Measurements from ENCODE around the gene TMPRSS3.

TMPRSS3 gene

GRCh38 chr21:42343963-42344510 lies 51.8 kb downstream of the TMPRSS3 start:
- Histone ChIP-seq H3K27ac (ENCODE audit: low read length, poor library complexity, severe bottlenecking) (no peak overlapping the region), H4K8ac (ENCODE audit: low read length) (no peak overlapping the region), H3K4me1 (ENCODE audit: control insufficient read depth, insufficient read depth, low read depth, low read length) (no peaks in the 10 kb centered on the region), H3K79me1 (replicated peaks; ENCODE audit: low read length, poor library complexity, severe bottlenecking) (no peaks in the 10 kb centered on the region), H3K9me3 (ENCODE audit: control insufficient read depth, low read length) (no peaks in the 10 kb centered on the region), H2BK120ac (ENCODE audit: low read depth, low read length) (no peak overlapping the region), H3K36me3 (ENCODE audit: control insufficient read depth in 1 of 2, insufficient read depth in 2 of 2, low read depth in 1 of 2, low read length in 2 of 2) (no peaks in the 10 kb centered on the region), H3K4me2 (ENCODE audit: low read length, poor library complexity, severe bottlenecking) (no peak overlapping the region), H3K9ac (ENCODE audit: low read length) (no peak overlapping the region), H3K23ac (ENCODE audit: low read length in 2 of 2) (no peak overlapping the region), H2BK12ac (ENCODE audit: low read length in 2 of 2) (no peak overlapping the region), H2BK15ac (ENCODE audit: low read depth, poor library complexity, severe bottlenecking) (no peak overlapping the region), H3K27me3 (ENCODE audit: control insufficient read depth in 1 of 2, insufficient read depth in 1 of 2, low read length in 2 of 2) (peaks cover 9 to 22% of the 10 kb centered on the region in 2 experiments), H4K91ac (ENCODE audit: low read length) (no peak overlapping the region), H3K4me3 (ENCODE audit: insufficient read depth in 1 of 2, low read depth in 1 of 2, low read length in 2 of 2) (no peak overlapping the region), H2AK5ac (ENCODE audit: low read length, severe bottlenecking) (no peak overlapping the region), H2AFZ (ENCODE audit: low read depth, low read length) (no peak overlapping the region), H2BK5ac (ENCODE audit: low read depth, low read length, poor library complexity, severe bottlenecking) (no peak overlapping the region), H3K18ac (ENCODE audit: low read depth in 1 of 2, low read length in 2 of 2) (no peak overlapping the region), H3K4ac (ENCODE audit: low read depth in 1 of 2, low read length in 2 of 2) (no peak overlapping the region), H3K14ac (ENCODE audit: low read length in 2 of 2) (no peak overlapping the region)
- 81% methylated on average over 11 of the region's 11 CpGs for WGBS
- no peak for DNase-seq

GRCh38 chr21:42343556-42343955 lies 52.3 kb downstream of the TMPRSS3 start:
- no peak overlapping the region for H3K18ac ChIP-seq (ENCODE audit: low read depth in 1 of 2, low read length in 2 of 2)
- no peak overlapping the region for H3K27ac ChIP-seq (ENCODE audit: low read length, poor library complexity, severe bottlenecking)
- no peak overlapping the region for H2AFZ ChIP-seq (ENCODE audit: low read depth, low read length)
- H2BK15ac ChIP-seq (ENCODE audit: low read depth, poor library complexity, severe bottlenecking) = no peak overlapping the region
- no peak overlapping the region for H3K4me2 ChIP-seq (ENCODE audit: low read length, poor library complexity, severe bottlenecking)
- H2BK5ac ChIP-seq (ENCODE audit: low read depth, low read length, poor library complexity, severe bottlenecking) = no peak overlapping the region
- H2BK12ac ChIP-seq (ENCODE audit: low read length in 2 of 2) = no peak overlapping the region
- no peak overlapping the region for H2BK120ac ChIP-seq (ENCODE audit: low read depth, low read length)
- no peaks in the 10 kb centered on the region for H3K9me3 ChIP-seq (ENCODE audit: control insufficient read depth, low read length)
- DNase-seq = no peak
- no peak overlapping the region for H3K9ac ChIP-seq (ENCODE audit: low read length)
- H4K91ac ChIP-seq (ENCODE audit: low read length) = no peak overlapping the region
- no peak overlapping the region for H3K14ac ChIP-seq (ENCODE audit: low read length in 2 of 2)
- no peak overlapping the region for H3K4ac ChIP-seq (ENCODE audit: low read depth in 1 of 2, low read length in 2 of 2)
- 86% methylated on average over 6 of the region's 6 CpGs for WGBS
- peaks cover 5% of the 10 kb centered on the region for H3K4me1 ChIP-seq (ENCODE audit: control insufficient read depth, insufficient read depth, low read depth, low read length)
- no peak overlapping the region for H2AK5ac ChIP-seq (ENCODE audit: low read length, severe bottlenecking)
- no peak overlapping the region for H3K23ac ChIP-seq (ENCODE audit: low read length in 2 of 2)
- H3K79me1 ChIP-seq (replicated peaks; ENCODE audit: low read length, poor library complexity, severe bottlenecking) = no peaks in the 10 kb centered on the region
- no peaks in the 10 kb centered on the region for H3K36me3 ChIP-seq (ENCODE audit: control insufficient read depth in 1 of 2, insufficient read depth in 2 of 2, low read depth in 1 of 2, low read length in 2 of 2)
- no peak overlapping the region for H4K8ac ChIP-seq (ENCODE audit: low read length)
- no peak overlapping the region for H3K4me3 ChIP-seq (ENCODE audit: insufficient read depth in 1 of 2, low read depth in 1 of 2, low read length in 2 of 2)
- H3K27me3 ChIP-seq (ENCODE audit: control insufficient read depth in 1 of 2, insufficient read depth in 1 of 2, low read length in 2 of 2) = peaks cover 9 to 27% of the 10 kb centered on the region in 2 experiments

- Histone ChIP-seq H3K4me1 (ENCODE audit: control insufficient read depth, insufficient read depth, low read depth, low read length) (peaks cover 8% of the 10 kb centered on the region), H2BK5ac (ENCODE audit: low read depth, low read length, poor library complexity, severe bottlenecking) (no peak overlapping the region), H2BK12ac (ENCODE audit: low read length in 2 of 2) (no peak overlapping the region), H3K4me2 (ENCODE audit: low read length, poor library complexity, severe bottlenecking) (no peak overlapping the region), H3K23ac (ENCODE audit: low read length in 2 of 2) (no peak overlapping the region), H3K4me3 (ENCODE audit: insufficient read depth in 1 of 2, low read depth in 1 of 2, low read length in 2 of 2) (no peak overlapping the region), H2BK15ac (ENCODE audit: low read depth, poor library complexity, severe bottlenecking) (no peak overlapping the region), H3K79me1 (replicated peaks; ENCODE audit: low read length, poor library complexity, severe bottlenecking) (no peaks in the 10 kb centered on the region), H4K8ac (ENCODE audit: low read length) (no peak overlapping the region), H3K9me3 (ENCODE audit: control insufficient read depth, low read length) (no peaks in the 10 kb centered on the region), H4K91ac (ENCODE audit: low read length) (no peak overlapping the region), H3K27ac (ENCODE audit: low read length, poor library complexity, severe bottlenecking) (no peak overlapping the region), H3K36me3 (ENCODE audit: control insufficient read depth in 1 of 2, insufficient read depth in 2 of 2, low read depth in 1 of 2, low read length in 2 of 2) (no peaks in the 10 kb centered on the region), H3K14ac (ENCODE audit: low read length in 2 of 2) (no peak overlapping the region), H3K4ac (ENCODE audit: low read depth in 1 of 2, low read length in 2 of 2) (no peak overlapping the region), H3K18ac (ENCODE audit: low read depth in 1 of 2, low read length in 2 of 2) (no peak overlapping the region), H3K27me3 (ENCODE audit: control insufficient read depth in 1 of 2, insufficient read depth in 1 of 2, low read length in 2 of 2) (peaks cover 9 to 29% of the 10 kb centered on the region in 2 experiments), H3K9ac (ENCODE audit: low read length) (no peak overlapping the region), H2AK5ac (ENCODE audit: low read length, severe bottlenecking) (no peak overlapping the region), H2BK120ac (ENCODE audit: low read depth, low read length) (no peak overlapping the region), H2AFZ (ENCODE audit: low read depth, low read length) (no peak overlapping the region)
- 74% methylated on average over 10 of the region's 10 CpGs for WGBS
- no peak for DNase-seq
Measured at GRCh38 chr21:42343101-42343500, 52.8 kb downstream of the TMPRSS3 start.

GRCh38 chr21:42341776-42342542 lies 53.9 kb downstream of the TMPRSS3 start:
- H2AFZ ChIP-seq (ENCODE audit: low read depth, low read length) = no peak overlapping the region
- no peak overlapping the region for H2BK120ac ChIP-seq (ENCODE audit: low read depth, low read length)
- no peak overlapping the region for H2BK5ac ChIP-seq (ENCODE audit: low read depth, low read length, poor library complexity, severe bottlenecking)
- 91% methylated on average over 13 of the region's 15 CpGs for WGBS
- no peak overlapping the region for H3K27ac ChIP-seq (ENCODE audit: low read length, poor library complexity, severe bottlenecking)
- H4K8ac ChIP-seq (ENCODE audit: low read length) = no peak overlapping the region
- no peak overlapping the region for H2AK5ac ChIP-seq (ENCODE audit: low read length, severe bottlenecking)
- no peak overlapping the region for H2BK12ac ChIP-seq (ENCODE audit: low read length in 2 of 2)
- H3K9ac ChIP-seq (ENCODE audit: low read length) = no peak overlapping the region
- DNase-seq = no peak
- no peaks in the 10 kb centered on the region for H3K9me3 ChIP-seq (ENCODE audit: control insufficient read depth, low read length)
- no peak overlapping the region for H3K4me3 ChIP-seq (ENCODE audit: insufficient read depth in 1 of 2, low read depth in 1 of 2, low read length in 2 of 2)
- no peak overlapping the region for H3K18ac ChIP-seq (ENCODE audit: low read depth in 1 of 2, low read length in 2 of 2)
- H3K79me1 ChIP-seq (replicated peaks; ENCODE audit: low read length, poor library complexity, severe bottlenecking) = no peaks in the 10 kb centered on the region
- no peak overlapping the region for H2BK15ac ChIP-seq (ENCODE audit: low read depth, poor library complexity, severe bottlenecking)
- H3K36me3 ChIP-seq (ENCODE audit: control insufficient read depth in 1 of 2, insufficient read depth in 2 of 2, low read depth in 1 of 2, low read length in 2 of 2) = no peaks in the 10 kb centered on the region
- H3K27me3 ChIP-seq (ENCODE audit: control insufficient read depth in 1 of 2, insufficient read depth in 1 of 2, low read length in 2 of 2) = peaks cover 3 to 38% of the 10 kb centered on the region in 2 experiments
- H3K4ac ChIP-seq (ENCODE audit: low read depth in 1 of 2, low read length in 2 of 2) = no peak overlapping the region
- peaks cover 10% of the 10 kb centered on the region for H3K4me1 ChIP-seq (ENCODE audit: control insufficient read depth, insufficient read depth, low read depth, low read length)
- H4K91ac ChIP-seq (ENCODE audit: low read length) = no peak overlapping the region
- H3K23ac ChIP-seq (ENCODE audit: low read length in 2 of 2) = no peak overlapping the region
- H3K4me2 ChIP-seq (ENCODE audit: low read length, poor library complexity, severe bottlenecking) = no peak overlapping the region
- H3K14ac ChIP-seq (ENCODE audit: low read length in 2 of 2) = no peak overlapping the region
